ENCODE measurements around the gene KCTD20.
"Not testable (repeated sequence)": the region's sequence is repeated elsewhere in the genome, so short reads cannot be mapped to it uniquely, and the experiment has no call there.

Gene KCTD20

DNA sequence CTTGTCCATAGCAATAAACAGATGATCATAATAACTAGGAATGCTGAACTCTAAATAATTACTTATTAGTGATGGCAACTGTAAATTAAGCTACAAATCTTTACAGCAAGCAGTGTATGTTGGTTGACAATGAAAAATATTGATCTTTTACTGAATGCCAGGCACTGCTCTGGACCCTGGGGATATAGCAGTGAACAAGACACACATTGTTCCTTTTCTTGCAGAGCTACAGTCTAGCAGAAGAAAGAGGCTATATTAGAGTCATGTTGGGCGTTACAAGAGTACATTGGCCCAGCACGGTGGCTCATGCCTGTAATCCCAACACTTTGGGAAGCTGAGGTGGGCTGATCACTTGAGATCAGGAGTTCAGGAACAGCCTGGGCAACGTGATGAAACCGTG lies 11.6 kb upstream of the KCTD20 start:
- DNase-seq (ENCODE audit: low spot score in 2 of 2) (no peak), ATAC-seq (ENCODE audit: low read depth) (no peak)
- Mint-ChIP-seq H3K27me3 (no peaks in the 10 kb centered on the region), H3K27ac (no peak overlapping the region), H3K4me1 (no peaks in the 10 kb centered on the region), H3K9me3 (no peaks in the 10 kb centered on the region), H3K36me3 (no peaks in the 10 kb centered on the region), H3K4me3 (no peak overlapping the region)

DNA sequence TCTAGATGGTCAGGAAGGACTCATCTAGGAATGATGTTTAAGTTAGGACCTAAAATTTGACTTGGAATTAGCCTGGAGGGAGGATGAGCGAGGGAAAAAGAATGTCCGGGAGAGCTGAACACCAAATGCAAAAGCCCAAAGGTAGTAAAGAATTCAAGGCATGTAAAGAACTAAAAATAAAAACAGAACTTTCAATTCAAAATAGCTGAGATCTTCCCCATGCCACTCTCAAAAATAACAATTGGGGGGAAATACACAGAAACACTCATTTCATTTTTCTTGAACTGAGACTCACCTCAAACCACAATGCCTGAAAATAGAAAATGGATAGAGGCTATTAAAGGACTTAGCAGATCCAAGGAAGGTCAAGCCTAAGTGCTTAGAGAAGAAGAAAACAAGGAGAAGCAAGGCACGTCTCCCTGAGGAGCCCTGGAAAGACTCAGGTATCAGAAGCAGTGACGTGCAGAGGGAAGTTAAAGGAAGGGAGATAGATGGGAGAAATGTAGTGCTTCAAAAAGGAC lies 10.6 kb upstream of the KCTD20 start:
- no peak for ATAC-seq (ENCODE audit: low read depth)
- Mint-ChIP-seq H3K4me3 (no peak overlapping the region), H3K9me3 (no peaks in the 10 kb centered on the region), H3K27ac (no peak overlapping the region), H3K27me3 (no peaks in the 10 kb centered on the region), H3K36me3 (no peaks in the 10 kb centered on the region), H3K4me1 (no peaks in the 10 kb centered on the region)
- DNase-seq (ENCODE audit: low spot score in 2 of 2), result no peak

DNA sequence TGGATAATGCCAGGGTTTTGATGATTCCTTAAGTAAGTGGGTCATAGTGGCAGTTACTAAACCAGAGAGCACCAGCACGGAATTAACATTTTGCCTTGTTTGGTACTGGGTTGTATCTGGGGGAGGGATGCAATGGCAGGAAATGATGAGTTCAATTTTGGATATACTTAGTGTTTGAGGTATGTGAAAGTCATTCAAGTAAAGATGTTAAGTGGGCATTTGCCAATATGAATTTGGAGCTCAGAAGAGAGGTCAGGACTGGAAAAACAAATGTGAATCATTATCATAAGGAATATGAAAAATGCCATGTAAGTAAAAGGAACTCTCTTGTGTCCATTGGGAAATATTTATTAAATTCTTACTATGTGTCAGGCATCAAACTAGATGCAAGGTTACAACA lies 6.3 kb upstream of the KCTD20 start:
- no peak for DNase-seq (ENCODE audit: low spot score in 2 of 2)
- Mint-ChIP-seq H3K27me3 (no peaks in the 10 kb centered on the region), H3K4me1 (peaks cover 4% of the 10 kb centered on the region), H3K4me3 (no peak overlapping the region), H3K27ac (no peak overlapping the region), H3K36me3 (no peaks in the 10 kb centered on the region), H3K9me3 (no peaks in the 10 kb centered on the region)
- no peak for ATAC-seq (ENCODE audit: low read depth)

DNA sequence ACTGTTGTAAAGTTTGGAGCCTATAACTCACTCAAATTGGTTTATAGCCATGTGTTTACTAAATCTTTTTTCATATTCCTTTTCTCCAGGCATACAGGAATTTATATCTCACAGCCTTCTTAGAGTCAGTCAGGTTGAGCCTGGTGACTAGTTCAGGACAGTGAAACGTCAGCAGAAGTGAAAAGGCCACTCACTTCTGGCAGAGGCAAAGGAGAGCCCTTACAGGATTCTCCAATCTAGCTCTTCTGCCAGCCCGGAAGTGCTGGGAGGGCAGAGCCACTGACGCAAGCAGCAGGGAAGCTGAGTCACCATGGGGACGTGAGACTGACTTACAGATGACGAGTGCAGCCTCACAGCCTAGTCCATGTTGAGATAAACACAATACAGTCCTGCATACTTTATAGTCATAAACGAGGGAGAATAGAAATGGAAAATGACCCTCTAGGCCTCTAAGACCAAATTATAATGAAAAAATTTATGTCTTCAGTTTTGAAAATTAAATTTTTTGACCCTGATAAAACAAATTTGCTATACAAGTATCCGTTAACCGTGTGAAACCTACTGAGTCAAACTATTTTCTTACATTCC lies 1.4 kb upstream of the KCTD20 start:
- Mint-ChIP-seq H3K9me3 (no peaks in the 10 kb centered on the region), H3K4me3 (peak overlapping the region; percentile 39), H3K27me3 (no peaks in the 10 kb centered on the region), H3K27ac (peak overlapping the region; percentile 83), H3K4me1 (peaks cover 22% of the 10 kb centered on the region), H3K36me3 (peaks cover 2% of the 10 kb centered on the region)
- peak; percentile 29 for ATAC-seq (ENCODE audit: low read depth)
- peak in 1 of 2 donors; percentile 7 for DNase-seq (ENCODE audit: low spot score in 2 of 2)

DNA sequence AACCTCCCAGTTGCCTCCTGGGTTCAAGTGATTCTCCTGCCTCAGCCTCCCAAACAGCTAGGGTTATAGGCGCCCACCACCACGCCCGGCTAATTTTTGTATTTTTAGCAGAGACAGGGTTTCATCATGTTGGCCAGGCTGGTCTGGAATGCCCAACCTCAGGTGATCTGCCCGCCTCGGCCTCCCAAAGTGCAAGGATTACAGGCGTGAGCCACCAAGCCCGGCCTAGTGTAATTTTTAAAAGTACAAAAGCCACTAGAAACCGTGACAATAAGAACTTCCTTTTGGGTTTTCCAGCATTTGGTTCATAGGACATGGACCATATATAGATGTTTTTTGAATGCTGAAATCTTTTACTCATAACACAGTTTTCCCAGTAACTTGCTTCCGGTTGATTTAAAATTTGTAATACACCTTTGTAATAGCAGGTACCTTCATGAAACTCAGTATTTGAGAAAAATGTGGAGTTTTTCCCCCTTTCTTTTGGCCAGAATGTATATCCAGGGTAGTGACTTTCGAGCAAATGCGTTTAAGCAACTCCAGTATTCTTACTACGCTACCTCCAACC lies 613 bp upstream of the KCTD20 start:
- Mint-ChIP-seq H3K4me3 (peak overlapping the region; percentile 97), H3K27me3 (no peaks in the 10 kb centered on the region), H3K9me3 (no peaks in the 10 kb centered on the region), H3K27ac (peak overlapping the region; percentile 92), H3K4me1 (peaks cover 22% of the 10 kb centered on the region), H3K36me3 (peaks cover 2% of the 10 kb centered on the region)
- DNase-seq (ENCODE audit: low spot score in 2 of 2), result no peak
- no peak for ATAC-seq (ENCODE audit: low read depth)

DNA sequence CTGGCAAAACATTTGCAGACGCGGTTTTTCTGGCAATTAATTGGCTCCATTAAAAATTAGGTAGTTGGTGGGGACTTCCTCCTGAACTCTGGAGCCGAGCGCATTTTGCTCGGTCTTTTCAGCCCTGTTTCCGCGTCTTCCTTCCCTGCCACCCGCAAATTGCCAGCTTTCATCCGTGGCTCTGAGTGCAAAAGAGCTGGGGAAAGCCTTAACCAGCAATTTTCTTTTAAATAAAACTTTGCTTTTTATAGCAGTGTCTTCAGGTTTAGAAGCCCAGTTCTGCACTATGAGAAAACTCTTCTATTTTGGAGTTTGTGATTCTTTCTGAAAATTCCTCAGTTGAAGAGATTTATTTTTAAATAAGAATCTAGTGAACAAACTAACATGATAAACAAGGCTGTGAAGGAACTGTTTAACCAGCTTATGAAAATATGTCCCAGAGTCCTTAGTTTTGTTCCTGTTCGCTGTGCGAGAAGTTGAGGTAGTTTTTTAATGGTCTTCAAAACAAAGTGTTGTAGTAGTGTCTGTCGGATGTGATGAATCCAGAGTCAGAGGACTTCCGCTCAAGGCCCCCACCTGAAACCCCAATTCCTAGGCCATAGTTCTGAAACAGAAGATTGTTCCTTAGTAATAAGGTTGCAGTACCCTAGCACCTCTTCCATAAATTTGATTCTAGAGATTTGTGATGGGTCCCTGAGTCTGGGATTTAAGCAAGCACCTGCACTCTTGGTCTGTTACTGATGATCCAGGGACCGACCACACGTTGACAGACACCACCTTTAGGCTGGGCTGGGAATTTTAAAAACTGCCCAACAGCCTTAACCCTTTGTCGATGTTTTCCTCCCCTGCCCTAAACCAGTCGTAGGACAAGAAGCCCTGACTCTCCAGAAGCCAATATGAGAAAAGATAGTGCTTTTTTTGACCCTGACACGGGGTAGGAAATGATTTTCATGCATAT lies 950 bp downstream of the KCTD20 start:
- DNase-seq (ENCODE audit: low spot score in 2 of 2), result no peak

DNA sequence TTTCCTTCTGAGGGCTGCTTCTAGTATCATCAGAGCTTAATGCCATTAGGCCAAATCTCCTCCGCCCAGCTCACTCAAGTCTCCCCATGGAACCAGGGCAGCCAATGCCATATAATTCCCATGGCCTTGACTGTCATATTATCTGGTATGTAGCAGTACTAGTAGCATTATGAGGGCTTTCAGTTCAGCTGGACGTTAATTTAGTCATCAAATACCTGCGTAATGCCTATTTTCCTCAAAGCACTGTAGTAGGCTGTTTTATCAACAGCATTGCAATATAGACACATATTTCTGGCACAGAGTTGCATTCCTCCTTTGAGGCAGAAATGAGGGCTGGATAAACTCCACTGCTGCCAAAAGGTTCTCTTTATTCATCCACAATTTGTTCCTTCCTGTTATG lies 1.7 kb downstream of the KCTD20 start:
- H3K4me3 Mint-ChIP-seq, result peak overlapping the region; percentile 97
- peaks cover 23% of the 10 kb centered on the region for H3K4me1 Mint-ChIP-seq
- H3K36me3 Mint-ChIP-seq, result peaks cover 16% of the 10 kb centered on the region

More for the DNA sequence above, 950 bp downstream of the KCTD20 start:
- Mint-ChIP-seq H3K36me3 (peaks cover 10% of the 10 kb centered on the region), H3K4me3 (peak overlapping the region; percentile 97), H3K27ac (peak overlapping the region; percentile 92), H3K9me3 (no peaks in the 10 kb centered on the region), H3K4me1 (peaks cover 22% of the 10 kb centered on the region), H3K27me3 (no peaks in the 10 kb centered on the region)
- ATAC-seq (ENCODE audit: low read depth), result no peak

DNA sequence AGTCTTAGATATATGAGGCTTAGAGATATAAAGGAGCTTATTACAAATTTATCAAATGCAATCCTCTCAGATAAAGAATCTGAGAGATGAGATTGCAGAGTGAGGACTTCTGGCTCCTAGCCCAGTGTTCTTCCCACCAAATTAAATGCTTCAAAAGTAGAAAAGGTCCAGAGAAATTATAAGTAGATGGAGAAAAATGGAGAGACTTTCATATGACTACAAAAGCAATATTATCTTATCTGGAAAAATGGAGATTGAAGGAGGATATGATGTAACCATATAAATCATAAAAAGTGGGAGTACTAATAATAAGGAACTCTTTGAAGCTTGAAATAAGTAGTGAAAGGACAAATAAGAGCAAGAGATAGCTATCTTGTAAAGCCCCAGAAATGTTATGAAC lies 2.8 kb downstream of the KCTD20 start:
- DNase-seq (ENCODE audit: low spot score in 2 of 2), result no peak
- H3K27ac Mint-ChIP-seq, result peak overlapping the region; percentile 58

More for the DNA sequence above, 1.7 kb downstream of the KCTD20 start:
- peak overlapping the region; percentile 92 for H3K27ac Mint-ChIP-seq
- H3K9me3 Mint-ChIP-seq, result no peaks in the 10 kb centered on the region
- no peaks in the 10 kb centered on the region for H3K27me3 Mint-ChIP-seq
- DNase-seq (ENCODE audit: low spot score in 2 of 2) (no peak), ATAC-seq (ENCODE audit: low read depth) (no peak)

DNA sequence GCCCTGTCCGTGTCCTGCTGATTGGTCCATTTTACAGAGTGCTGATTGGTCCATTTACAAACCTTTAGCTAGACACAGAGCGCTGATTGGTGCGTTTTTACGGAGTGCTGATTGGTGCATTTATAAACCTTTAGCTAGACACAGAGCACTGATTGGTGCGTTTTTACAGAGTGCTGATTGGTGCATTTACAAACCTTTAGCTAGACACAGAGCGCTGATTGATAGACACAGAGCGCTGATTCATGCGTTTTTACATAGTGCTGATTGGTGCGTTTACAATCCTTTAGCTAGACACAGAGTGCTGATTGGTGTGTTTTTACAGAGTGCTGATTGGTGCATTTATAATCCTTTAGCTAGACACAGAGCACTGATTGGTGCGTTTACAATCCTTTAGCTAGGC lies 6.4 kb downstream of the KCTD20 start:
- not testable (repeated sequence) for ATAC-seq (ENCODE audit: low read depth); DNase-seq (ENCODE audit: low spot score in 2 of 2); H3K9me3 Mint-ChIP-seq; H3K27me3 Mint-ChIP-seq; H3K4me3 Mint-ChIP-seq; H3K27ac Mint-ChIP-seq
- Mint-ChIP-seq H3K4me1 (peaks cover 19% of the 10 kb centered on the region), H3K36me3 (peaks cover 19% of the 10 kb centered on the region)

More for the DNA sequence above, 2.8 kb downstream of the KCTD20 start:
- H3K9me3 Mint-ChIP-seq, result no peaks in the 10 kb centered on the region
- H3K4me1 Mint-ChIP-seq, result peaks cover 25% of the 10 kb centered on the region
- no peaks in the 10 kb centered on the region for H3K27me3 Mint-ChIP-seq
- peaks cover 19% of the 10 kb centered on the region for H3K36me3 Mint-ChIP-seq
- no peak overlapping the region for H3K4me3 Mint-ChIP-seq
- ATAC-seq (ENCODE audit: low read depth), result no peak

DNA sequence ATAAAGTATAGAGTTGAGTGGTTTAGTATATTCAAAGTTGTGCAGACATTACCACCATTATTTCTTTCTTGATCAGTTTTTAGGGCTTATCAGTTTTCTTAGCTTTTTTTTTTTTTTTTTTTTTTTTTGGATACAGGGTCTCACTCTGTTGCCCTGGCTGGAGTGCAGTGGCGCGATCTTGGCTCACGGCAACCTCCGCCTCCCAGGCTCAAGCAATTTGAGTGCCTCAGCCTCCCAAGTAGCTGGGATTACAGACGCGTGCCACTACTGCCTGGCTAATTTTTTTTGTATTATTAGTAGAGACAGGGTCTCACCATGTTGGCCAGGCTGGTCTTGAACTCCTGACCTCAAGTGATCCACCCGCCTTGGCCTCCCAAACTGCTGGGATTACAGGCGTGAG lies 10.1 kb downstream of the KCTD20 start:
- not testable (repeated sequence) for H3K4me1 Mint-ChIP-seq; H3K4me3 Mint-ChIP-seq; DNase-seq (ENCODE audit: low spot score in 2 of 2); H3K9me3 Mint-ChIP-seq; H3K27ac Mint-ChIP-seq; H3K27me3 Mint-ChIP-seq; ATAC-seq (ENCODE audit: low read depth)
- H3K36me3 Mint-ChIP-seq, result peaks cover 18% of the 10 kb centered on the region

DNA sequence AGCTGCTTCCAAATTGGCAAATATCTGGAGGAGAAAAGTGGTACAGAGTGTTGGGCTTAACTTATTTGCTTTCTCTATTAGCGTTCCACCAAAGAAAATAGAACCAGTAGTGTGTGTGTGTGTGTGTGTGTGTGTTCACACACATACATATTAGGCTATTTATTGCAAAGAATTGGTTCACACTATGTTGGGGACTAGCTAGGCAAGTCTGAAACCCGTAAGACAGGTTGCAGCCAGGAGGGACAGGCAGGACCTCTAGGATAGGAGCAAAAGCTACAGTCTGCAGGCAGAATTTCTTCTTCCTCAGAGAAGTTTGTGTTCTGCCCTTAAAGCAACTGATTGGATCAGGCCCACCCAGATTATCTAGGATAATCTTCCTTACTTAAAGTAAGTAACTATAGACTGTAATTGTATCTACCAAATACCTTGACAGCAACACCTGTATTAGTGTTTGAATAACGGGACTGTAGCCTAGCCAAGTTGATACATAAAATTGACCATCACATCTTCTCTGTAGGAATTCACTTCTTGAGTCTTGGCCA lies 12.8 kb downstream of the KCTD20 start:
- no peak for DNase-seq (ENCODE audit: low spot score in 2 of 2)
- H3K27ac Mint-ChIP-seq, result no peak overlapping the region
- H3K9me3 Mint-ChIP-seq, result no peaks in the 10 kb centered on the region
- H3K4me3 Mint-ChIP-seq, result no peak overlapping the region
- H3K36me3 Mint-ChIP-seq, result peaks cover 6% of the 10 kb centered on the region
- no peaks in the 10 kb centered on the region for H3K27me3 Mint-ChIP-seq
- H3K4me1 Mint-ChIP-seq, result peaks cover 10% of the 10 kb centered on the region
- ATAC-seq (ENCODE audit: low read depth), result no peak

DNA sequence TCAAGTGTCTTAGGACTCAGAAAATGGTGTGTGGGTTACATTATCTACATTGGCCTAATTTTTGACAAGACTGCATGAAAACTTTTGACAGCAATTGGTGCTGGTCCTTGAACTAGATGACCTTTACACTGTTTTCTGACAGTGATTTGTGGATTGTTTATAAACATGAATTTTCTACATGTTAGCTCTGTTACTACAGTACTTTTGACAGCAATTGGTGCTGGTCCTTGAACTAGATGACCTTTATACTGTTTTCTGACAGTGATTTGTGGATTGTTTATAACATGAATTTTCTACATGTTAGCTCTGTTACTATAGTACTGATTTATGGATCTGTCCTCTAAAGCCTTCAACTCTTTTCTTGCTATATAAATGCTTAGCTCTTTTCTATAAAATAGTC lies 16.7 kb downstream of the KCTD20 start:
- Mint-ChIP-seq H3K36me3 (peaks cover 11% of the 10 kb centered on the region), H3K4me3 (no peak overlapping the region), H3K9me3 (no peaks in the 10 kb centered on the region), H3K4me1 (peaks cover 25% of the 10 kb centered on the region), H3K27me3 (no peaks in the 10 kb centered on the region), H3K27ac (no peak overlapping the region)
- ATAC-seq (ENCODE audit: low read depth), result no peak
- DNase-seq (ENCODE audit: low spot score in 2 of 2), result no peak

DNA sequence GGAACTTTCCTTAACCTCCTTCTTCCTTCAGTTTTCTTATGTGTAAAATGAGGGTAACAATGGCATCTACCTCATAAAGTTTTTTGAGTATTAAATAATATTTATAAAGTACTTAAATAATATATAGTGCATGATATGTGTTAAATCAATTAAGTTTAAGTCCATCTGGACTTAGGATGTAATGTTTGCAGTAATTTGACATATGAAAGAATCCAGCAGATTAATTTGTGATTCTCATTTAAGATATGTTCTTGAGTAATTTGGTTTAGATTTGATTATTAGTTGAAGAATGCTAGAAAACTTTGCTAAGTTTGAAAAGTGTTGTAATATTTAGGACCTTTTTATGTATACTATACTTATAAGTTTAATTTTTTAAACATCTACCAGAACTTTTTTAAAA lies 18.1 kb downstream of the KCTD20 start:
- no peak for DNase-seq (ENCODE audit: low spot score in 2 of 2)
- peaks cover 27% of the 10 kb centered on the region for H3K4me1 Mint-ChIP-seq

DNA sequence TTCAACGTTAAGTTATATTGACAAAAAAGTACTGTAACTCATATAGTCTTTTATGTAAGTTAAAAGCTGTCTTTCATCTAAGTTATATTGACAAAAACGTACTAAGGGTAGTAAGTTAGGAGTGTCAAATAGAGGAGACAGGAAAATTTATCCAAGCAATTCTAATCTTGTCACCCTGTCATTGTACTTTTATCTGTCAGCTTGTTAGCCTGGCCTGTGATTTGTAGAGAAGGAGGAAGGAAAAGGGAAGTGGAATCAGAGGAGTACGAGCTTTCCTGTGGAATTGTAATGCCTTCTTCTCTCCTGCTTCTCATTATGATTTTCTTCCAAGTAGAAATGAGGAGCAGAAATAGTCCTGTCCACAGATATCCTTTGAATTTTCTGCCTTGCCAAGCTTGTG lies 18.8 kb downstream of the KCTD20 start:
- no peak overlapping the region for H3K4me3 Mint-ChIP-seq
- H3K9me3 Mint-ChIP-seq, result no peaks in the 10 kb centered on the region
- DNase-seq (ENCODE audit: low spot score in 2 of 2), result no peak
- peaks cover 11% of the 10 kb centered on the region for H3K36me3 Mint-ChIP-seq
- peaks cover 27% of the 10 kb centered on the region for H3K4me1 Mint-ChIP-seq
- no peak overlapping the region for H3K27ac Mint-ChIP-seq
- no peaks in the 10 kb centered on the region for H3K27me3 Mint-ChIP-seq
- ATAC-seq (ENCODE audit: low read depth), result no peak

More for the DNA sequence above, 18.1 kb downstream of the KCTD20 start:
- Mint-ChIP-seq H3K9me3 (no peaks in the 10 kb centered on the region), H3K27me3 (no peaks in the 10 kb centered on the region), H3K36me3 (peaks cover 11% of the 10 kb centered on the region), H3K4me3 (no peak overlapping the region), H3K27ac (no peak overlapping the region)
- no peak for ATAC-seq (ENCODE audit: low read depth)

All from memory B cell (primary cell).